CD1c-positive myeloid dendritic cell (primary cell): ENCODE data around the gene CST7.
"Not testable (repeated sequence)": the region's sequence is repeated elsewhere in the genome, so short reads cannot be mapped to it uniquely, and the experiment has no call there.

Source experiments
- DNase-seq: peaks from one replicate; pipeline ENCODE4 v3.0.0-alpha.2; 2016; ENCODE audit errors: extremely low spot score

CST7 gene

GRCh38 chr20:24948939-24949679 lies at the start of gene CST7:
CST7 (plus strand) TSS chr20:24949269; CDS start chr20:24949506, 237 bp downstream.
- DNase-seq: peak; percentile 77

- no peak for DNase-seq
These were observed 42.3 kb upstream of the CST7 start for GRCh38 chr20:24906806-24907205.

- no peak for DNase-seq
These were observed 40.4 kb upstream of the CST7 start for GRCh38 chr20:24908642-24909041.

- no peak for DNase-seq
These were observed 39.8 kb upstream of the CST7 start for GRCh38 chr20:24909086-24909780.

- no peak for DNase-seq
These were observed 39.2 kb upstream of the CST7 start for GRCh38 chr20:24909861-24910260.

- no peak for DNase-seq
These were observed 38.6 kb upstream of the CST7 start for GRCh38 chr20:24910461-24910860.

- DNase-seq: no peak
These were observed 37.6 kb upstream of the CST7 start for GRCh38 chr20:24911461-24911860.

GRCh38 chr20:24912397-24913075 lies 36.5 kb upstream of the CST7 start:
- no peak for DNase-seq

GRCh38 chr20:24913076-24913628 lies 35.9 kb upstream of the CST7 start:
- no peak for DNase-seq

- no peak for DNase-seq
These were observed 34.5 kb upstream of the CST7 start for GRCh38 chr20:24914388-24915241.

GRCh38 chr20:24915440-24915839 lies 33.6 kb upstream of the CST7 start:
- DNase-seq: no peak

GRCh38 chr20:24915892-24916291 lies 33.2 kb upstream of the CST7 start:
- DNase-seq: no peak

GRCh38 chr20:24916412-24916811 lies 32.7 kb upstream of the CST7 start:
- no peak for DNase-seq

- no peak for DNase-seq
These were observed 32.0 kb upstream of the CST7 start for GRCh38 chr20:24917056-24917455.

- DNase-seq: peak; percentile 68
These were observed 31.1 kb upstream of the CST7 start for GRCh38 chr20:24917797-24918578.

- no peak for DNase-seq
These were observed 30.2 kb upstream of the CST7 start for GRCh38 chr20:24918579-24919566.

- not testable (repeated sequence) for DNase-seq
These were observed 29.4 kb upstream of the CST7 start for GRCh38 chr20:24919665-24920064.

GRCh38 chr20:24920706-24921105 lies 28.4 kb upstream of the CST7 start:
- DNase-seq: not testable (repeated sequence)

- DNase-seq: not testable (repeated sequence)
These were observed 19.8 kb upstream of the CST7 start for GRCh38 chr20:24929259-24929658.
